ENCODE results near the gene ACSL6.

The ACSL6 gene

DNA sequence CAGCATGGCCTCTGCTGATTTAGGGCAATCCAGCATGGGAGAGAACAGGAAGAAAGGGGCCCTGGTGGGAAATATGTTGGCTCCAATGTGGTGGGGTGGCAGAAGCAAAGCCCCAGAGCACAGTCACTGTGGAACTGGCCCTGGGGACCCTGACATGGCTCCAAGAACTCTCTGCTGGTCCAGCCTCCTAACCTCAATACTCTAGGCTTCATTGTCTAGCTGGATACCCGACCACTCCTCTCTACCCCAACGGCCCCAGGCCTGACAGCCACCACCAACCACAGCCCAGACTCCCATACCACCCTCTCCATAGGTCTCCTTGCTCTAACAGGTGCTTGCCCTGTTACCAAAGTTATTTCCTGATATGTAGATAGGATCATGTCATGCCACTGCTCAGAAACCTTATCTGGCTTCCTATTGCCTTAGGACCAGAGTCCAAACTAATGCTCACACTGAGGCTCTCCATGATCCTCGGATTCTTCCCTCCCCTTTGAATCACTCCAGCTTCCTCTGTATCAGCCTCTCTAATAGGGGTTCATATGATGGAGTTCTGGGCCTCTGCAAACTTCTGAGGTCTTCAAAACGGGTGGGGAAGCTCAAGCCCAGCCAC is 12.9 kb downstream of the ACSL6 start:
- no peak for DNase-seq

- no peak for DNase-seq
Measured at GRCh38 chr5:131997727-131998117, 13.7 kb downstream of the ACSL6 start.

DNA sequence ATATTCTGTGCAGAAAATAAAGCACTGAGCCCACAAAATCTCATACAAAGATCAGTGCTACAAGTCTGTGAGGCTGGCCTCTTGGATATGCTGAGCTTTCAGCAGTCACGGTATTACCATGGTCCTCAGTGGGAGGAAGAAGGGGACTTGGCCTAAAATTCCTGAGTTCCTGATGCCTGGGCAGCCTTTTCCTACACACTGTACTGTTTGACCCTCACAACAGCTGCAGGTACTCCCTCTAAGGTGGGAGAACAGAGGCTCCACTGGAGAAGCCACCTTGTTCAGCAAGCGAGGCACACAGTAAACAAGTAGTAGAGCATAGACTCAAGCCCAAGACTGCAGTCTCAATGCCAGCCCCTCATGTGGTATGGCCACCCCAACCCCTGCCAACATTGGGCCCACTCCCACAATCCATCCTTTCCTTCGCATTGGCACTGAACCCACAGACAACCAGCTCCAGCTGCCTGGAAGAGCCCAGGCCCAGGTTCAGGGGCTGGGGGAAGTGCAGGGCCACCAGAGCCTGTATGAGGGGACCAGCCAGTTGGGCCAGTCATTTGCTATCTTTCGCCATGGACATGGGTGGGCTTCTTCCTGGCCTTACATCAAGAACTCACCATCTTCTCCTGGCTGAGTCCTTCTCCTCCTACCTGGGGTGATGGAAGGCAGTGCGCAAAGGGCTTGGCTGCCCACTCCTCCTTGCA is 14.3 kb downstream of the ACSL6 start:
- no peak for DNase-seq

DNA sequence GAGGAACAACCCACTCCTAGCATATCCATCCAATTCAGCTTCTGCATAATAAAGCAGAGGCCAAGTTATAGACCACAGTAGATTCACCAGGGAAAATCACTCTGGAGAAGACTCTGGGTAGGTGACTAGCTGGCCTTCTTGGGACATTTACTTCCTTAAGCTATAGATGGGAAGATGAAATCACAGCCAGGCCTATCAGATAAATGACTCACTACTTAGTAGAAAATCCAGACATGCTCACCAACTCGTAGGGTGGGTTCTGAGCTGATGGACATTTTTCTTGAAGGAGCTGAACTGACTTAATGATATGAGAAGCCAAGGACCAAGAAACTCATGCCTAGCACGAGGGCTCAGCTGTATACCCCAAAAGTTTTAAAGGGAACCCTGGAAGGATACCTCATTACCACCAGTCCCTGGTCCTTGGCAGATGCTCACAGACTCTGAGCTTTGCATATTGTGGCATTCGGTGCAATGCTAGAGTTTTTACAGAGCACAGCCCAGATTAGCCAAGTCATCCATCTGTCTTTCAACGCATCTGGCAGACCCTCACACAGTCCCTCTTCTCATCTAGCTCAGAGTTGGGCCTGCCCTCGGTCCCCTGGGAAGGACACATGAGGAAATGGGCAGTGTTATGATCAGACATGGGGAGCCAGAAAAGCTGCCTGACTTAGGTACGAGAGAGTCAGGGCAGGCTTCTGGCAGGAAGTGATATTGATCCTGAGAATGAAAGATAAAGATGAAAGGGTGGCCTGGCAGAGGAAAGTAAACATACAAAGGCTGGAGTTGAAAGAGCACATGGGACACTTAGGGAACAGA is 15.0 kb downstream of the ACSL6 start:
- DNase-seq, result no peak

DNA sequence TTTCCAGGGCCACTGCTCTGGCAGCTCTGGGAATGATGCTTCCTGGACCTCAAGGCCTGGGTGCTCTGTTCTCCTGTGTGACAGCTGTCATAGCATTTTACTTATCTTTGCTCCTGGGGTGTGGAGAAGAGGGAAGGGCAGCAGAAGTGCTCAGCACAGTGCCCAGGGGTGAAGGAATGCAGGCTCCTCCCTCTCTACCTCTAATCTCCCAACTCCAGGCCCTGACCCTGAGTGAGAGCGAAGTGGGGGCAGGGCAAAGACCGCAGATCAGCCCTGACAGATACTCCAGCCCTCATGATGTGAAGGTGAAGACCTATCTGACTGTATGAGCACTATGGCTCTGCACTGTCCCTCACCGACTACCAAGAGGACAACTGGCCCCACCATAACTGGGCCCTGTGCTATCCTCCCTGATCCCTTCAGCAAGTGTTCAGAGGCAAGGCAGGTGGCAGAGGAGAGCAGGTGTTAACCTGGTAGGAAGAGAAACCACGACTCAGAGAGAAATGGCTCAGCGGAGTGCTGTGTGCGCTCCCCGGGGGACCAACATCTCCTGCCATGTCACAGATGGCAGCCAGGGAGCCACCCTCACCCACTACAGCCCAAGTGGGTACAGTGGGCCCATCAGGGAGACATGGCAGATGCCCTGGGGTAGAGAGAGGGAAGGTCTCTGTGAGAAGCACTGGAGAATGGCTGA is 16.8 kb downstream of the ACSL6 start:
- no peak for DNase-seq

DNA sequence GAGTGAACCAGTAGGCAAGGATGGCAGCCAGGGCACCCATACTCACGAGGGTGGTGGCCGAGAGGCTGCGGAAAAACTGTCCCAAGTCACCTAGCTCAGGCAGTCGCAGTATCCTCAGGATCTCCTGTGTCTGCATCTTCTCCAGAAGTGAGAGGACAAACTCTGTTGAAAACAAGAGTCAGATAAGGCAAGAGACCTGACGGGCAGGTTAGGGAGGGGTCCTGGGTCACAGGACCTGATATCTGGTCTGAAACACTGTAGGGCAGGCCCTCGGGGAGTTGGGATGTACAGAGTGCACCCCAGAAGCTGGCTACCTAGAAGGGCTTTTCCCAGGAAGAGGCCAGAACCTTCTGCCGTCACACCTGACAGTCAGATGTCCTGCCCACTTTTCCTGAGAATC is 17.4 kb downstream of the ACSL6 start:
- no peak for DNase-seq

- no peak for DNase-seq
Measured at GRCh38 chr5:131993676-131994075, 17.8 kb downstream of the ACSL6 start.

GRCh38 chr5:131992370-131992769 is 19.1 kb downstream of the ACSL6 start:
- DNase-seq, result no peak

GRCh38 chr5:131991593-131992324 is 19.7 kb downstream of the ACSL6 start:
- no peak for DNase-seq

GRCh38 chr5:131990716-131991115 is 20.7 kb downstream of the ACSL6 start:
- no peak for DNase-seq

GRCh38 chr5:131988601-131989000 is 22.9 kb downstream of the ACSL6 start:
- DNase-seq, result no peak

- DNase-seq, result no peak
Measured at GRCh38 chr5:131987251-131987650, 24.2 kb downstream of the ACSL6 start.

GRCh38 chr5:131986161-131986912 is 25.1 kb downstream of the ACSL6 start:
- DNase-seq, result no peak

- DNase-seq, result no peak
Measured at GRCh38 chr5:131984956-131985665, 26.3 kb downstream of the ACSL6 start.

DNA sequence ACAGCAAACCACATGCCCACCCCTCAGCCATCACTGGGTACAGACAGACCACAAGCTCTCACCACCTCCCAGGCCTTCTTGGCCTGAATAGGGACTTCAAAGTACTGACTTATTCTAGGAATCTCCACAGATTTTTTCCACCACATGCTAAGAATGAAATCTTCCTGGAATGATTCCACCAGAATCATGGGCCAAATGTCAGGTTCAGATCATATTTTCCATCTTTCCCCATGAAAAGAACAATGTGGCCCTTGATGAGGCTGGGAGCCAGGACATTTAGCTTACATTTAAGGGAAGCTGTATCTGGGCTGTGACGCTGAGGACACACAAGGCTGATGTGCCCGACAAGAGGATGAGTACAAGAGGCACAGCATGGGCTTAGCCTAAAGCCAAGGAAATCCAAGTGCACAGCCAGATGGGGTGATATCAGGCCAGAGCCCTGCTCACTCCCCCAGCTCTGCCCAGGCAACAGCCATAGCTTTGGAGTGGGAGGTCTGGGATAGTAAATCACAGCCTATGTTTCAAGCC is 28.1 kb downstream of the ACSL6 start:
- no peak for DNase-seq

DNA sequence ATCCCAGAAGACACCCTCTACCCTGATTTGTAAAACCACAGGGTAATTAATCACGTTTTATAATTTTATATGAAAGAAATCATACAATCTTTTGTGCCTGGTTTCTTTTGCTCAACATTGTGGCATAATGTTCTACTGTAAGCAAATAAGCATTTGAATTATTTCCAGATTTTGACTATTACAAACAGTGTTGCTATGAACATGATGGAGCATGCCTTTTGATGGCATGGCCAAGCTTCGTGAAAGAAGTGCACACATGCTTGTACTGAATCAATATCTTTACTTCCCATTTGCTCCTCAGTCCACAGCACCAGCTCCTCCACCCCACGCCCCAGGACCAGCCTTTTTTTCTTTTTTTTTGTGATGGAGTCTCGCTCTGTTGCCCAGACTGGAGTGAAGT is 29.9 kb downstream of the ACSL6 start:
- no peak for DNase-seq

GRCh38 chr5:131980696-131981095 is 30.8 kb downstream of the ACSL6 start:
- DNase-seq, result no peak

- DNase-seq, result no peak
Measured at GRCh38 chr5:131979816-131980215, 31.6 kb downstream of the ACSL6 start.

- no peak for DNase-seq
Measured at GRCh38 chr5:131977212-131977604, 34.2 kb downstream of the ACSL6 start.

DNA sequence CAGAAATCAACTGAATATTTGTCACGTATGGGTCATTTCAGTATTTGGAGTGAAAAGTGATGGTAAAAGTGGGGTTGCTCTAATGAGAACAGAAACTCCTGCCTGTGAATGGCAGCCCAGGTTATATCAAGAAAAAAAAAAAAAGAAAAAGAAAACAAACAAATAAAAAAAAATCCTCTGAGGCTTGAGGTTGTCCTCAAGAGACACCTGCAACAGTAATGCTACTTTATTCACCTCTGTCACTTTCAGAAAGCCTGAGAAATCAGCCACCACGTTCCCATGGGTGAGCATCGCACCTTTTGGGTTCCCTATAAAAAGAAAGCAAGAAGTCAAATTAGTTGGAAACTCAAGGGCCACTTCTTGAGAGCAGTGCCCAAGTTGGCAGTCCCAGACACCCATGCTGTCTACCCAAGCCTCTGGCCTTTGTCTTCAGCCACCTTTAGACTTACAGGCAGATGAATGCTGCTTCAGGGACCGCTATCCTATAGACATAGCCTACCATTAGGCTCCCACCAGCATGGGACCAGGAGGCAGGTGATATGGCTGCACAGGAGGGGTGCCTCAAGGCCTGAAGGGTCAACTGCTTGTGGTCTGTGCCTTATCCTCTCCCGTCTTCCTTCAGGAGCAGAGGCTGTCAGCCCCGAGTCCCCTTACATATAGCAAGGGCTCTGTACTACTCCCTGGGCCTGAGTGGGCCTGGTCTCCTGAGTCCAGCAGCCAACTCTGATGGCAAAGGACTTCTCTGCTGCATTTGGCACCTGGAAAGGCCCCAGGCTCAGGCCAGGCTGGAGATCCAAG is 34.8 kb downstream of the ACSL6 start:
- DNase-seq, result no peak
